ENCODE data around the gene SLC35A4. TPM values are rescaled to one million over a fixed set of nuclear protein-coding genes. Genes with fewer than 3 reads are reported as not detected.

SLC35A4 gene
- total RNA-seq, 6 donors from 2014 or later = 30.4 to 92.3 (median 56.7) TPM

- Histone ChIP-seq H3K4me3 (no peak overlapping the region), H3K9me3 (no peaks in the 10 kb centered on the region), H3K27ac (peak overlapping the region; percentile 79 to 97 (median 86)), H3K27me3 (no peaks in the 10 kb centered on the region), H3K4me1 (peaks cover 48 to 69% (median 51%) of the 10 kb centered on the region in 4 donors), H3K36me3 (peaks cover 2 to 32% (median 16%) of the 10 kb centered on the region in 4 donors)
- WGBS, 2 donors = 86 to 95% methylated on average over 4 of the region's 4 CpGs
- ATAC-seq (ENCODE audit: low FRiP score in 2 of 2) (no peak), DNase-seq (no peak)
- TF ChIP-seq EP300 (IDR thresholded peaks at IDR 0.05) (no peak), POLR2A (IDR thresholded peaks at IDR 0.05) (no peak), POLR2AphosphoS5 (IDR thresholded peaks at IDR 0.05) (no peak)
- TF ChIP-seq, protein P1, sequence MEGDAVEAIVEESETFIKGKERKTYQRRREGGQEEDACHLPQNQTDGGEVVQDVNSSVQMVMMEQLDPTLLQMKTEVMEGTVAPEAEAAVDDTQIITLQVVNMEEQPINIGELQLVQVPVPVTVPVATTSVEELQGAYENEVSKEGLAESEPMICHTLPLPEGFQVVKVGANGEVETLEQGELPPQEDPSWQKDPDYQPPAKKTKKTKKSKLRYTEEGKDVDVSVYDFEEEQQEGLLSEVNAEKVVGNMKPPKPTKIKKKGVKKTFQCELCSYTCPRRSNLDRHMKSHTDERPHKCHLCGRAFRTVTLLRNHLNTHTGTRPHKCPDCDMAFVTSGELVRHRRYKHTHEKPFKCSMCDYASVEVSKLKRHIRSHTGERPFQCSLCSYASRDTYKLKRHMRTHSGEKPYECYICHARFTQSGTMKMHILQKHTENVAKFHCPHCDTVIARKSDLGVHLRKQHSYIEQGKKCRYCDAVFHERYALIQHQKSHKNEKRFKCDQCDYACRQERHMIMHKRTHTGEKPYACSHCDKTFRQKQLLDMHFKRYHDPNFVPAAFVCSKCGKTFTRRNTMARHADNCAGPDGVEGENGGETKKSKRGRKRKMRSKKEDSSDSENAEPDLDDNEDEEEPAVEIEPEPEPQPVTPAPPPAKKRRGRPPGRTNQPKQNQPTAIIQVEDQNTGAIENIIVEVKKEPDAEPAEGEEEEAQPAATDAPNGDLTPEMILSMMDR (IDR thresholded peaks at IDR 0.05) = no peak
Observed at GRCh38 chr5:140570058-140570457, 5.4 kb downstream of the SLC35A4 start.

- H3K4me1 ChIP-seq = peaks cover 45 to 69% (median 48%) of the 10 kb centered on the region in 4 donors
- WGBS, 2 donors = 94 to 100% methylated on average over 1 of the region's 1 CpG
- peak overlapping the region; percentile 12 to 97 (median 86) for H3K27ac ChIP-seq
- no peak for ATAC-seq (ENCODE audit: low FRiP score in 2 of 2)
- peaks cover 2 to 32% (median 16%) of the 10 kb centered on the region in 4 donors for H3K36me3 ChIP-seq
- no peaks in the 10 kb centered on the region for H3K27me3 ChIP-seq
- no peak for DNase-seq
- no peak overlapping the region for H3K4me3 ChIP-seq
- no peak for TF ChIP-seq EP300 (IDR thresholded peaks at IDR 0.05)
- no peak for TF ChIP-seq POLR2AphosphoS5 (IDR thresholded peaks at IDR 0.05)
- TF ChIP-seq, protein P1 (IDR thresholded peaks at IDR 0.05) = no peak
- no peak for TF ChIP-seq POLR2A (IDR thresholded peaks at IDR 0.05)
- H3K9me3 ChIP-seq = no peaks in the 10 kb centered on the region
Observed at GRCh38 chr5:140570488-140570887, 5.9 kb downstream of the SLC35A4 start.

GRCh38 chr5:140571105-140571504 lies 6.5 kb downstream of the SLC35A4 start:
- peak in 1 of 2 donors; percentile 76 for DNase-seq
- Histone ChIP-seq H3K4me3 (no peak overlapping the region), H3K4me1 (peaks cover 41 to 64% (median 45%) of the 10 kb centered on the region in 4 donors), H3K9me3 (no peaks in the 10 kb centered on the region), H3K27ac (peak overlapping the region; percentile 12 to 97 (median 86)), H3K27me3 (no peaks in the 10 kb centered on the region), H3K36me3 (peaks cover 2 to 32% (median 16%) of the 10 kb centered on the region in 4 donors)
- TF ChIP-seq POLR2AphosphoS5 (IDR thresholded peaks at IDR 0.05) = peak in 1 of 2 donors; percentile 19
- no peak for TF ChIP-seq EP300 (IDR thresholded peaks at IDR 0.05)
- WGBS, 2 donors = 82 to 84% methylated on average over 5 of the region's 5 CpGs
- ATAC-seq (ENCODE audit: low FRiP score in 2 of 2) = peak in 1 of 2 donors; percentile 6

DNA sequence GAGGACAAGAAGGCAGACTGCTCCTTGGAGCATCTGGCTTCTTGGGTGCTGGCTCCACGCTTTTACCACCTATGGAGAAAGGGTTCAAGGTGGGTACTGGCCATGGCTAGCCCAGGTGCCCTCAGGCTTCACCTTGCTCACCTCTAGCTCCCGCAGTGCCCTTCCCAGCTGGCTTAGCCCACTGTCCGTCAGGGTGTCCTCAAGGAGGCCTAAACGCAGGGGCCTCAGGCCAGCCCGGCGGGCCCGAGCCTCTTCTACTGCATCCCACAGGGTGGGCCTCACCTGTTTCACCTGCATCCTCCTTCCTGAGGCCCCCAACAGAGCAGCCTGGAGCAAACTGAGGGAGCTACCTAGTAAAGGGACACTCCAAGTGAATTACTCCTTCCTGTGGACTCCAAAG lies 9.1 kb downstream of the SLC35A4 start:
- ATAC-seq (ENCODE audit: low FRiP score in 2 of 2) = no peak
- peak in 1 of 2 donors; percentile 73 for DNase-seq
- no peak overlapping the region for H3K4me3 ChIP-seq
- TF ChIP-seq POLR2AphosphoS5 (IDR thresholded peaks at IDR 0.05) = no peak
- TF ChIP-seq, protein P1 (IDR thresholded peaks at IDR 0.05) = no peak
- TF ChIP-seq EP300 (IDR thresholded peaks at IDR 0.05) = no peak
- no peak for TF ChIP-seq POLR2A (IDR thresholded peaks at IDR 0.05)
- WGBS, 2 donors = 95% methylated on average over 7 of the region's 7 CpGs
- peaks cover 26 to 45% (median 38%) of the 10 kb centered on the region in 4 donors for H3K4me1 ChIP-seq
- H3K27ac ChIP-seq = peak overlapping the region in 2 of 4 donors; percentile 59 to 68
- no peaks in the 10 kb centered on the region for H3K9me3 ChIP-seq
- peaks cover 0 to 8% (median under 1%) of the 10 kb centered on the region in 4 donors for H3K36me3 ChIP-seq
- no peaks in the 10 kb centered on the region for H3K27me3 ChIP-seq

GRCh38 chr5:140574165-140574564 lies 9.5 kb downstream of the SLC35A4 start:
- WGBS, 2 donors = 41 to 56% methylated on average over 3 of the region's 3 CpGs
- DNase-seq = no peak
- H3K4me3 ChIP-seq = no peak overlapping the region
- H3K9me3 ChIP-seq = no peaks in the 10 kb centered on the region
- peaks cover 22 to 40% (median 33%) of the 10 kb centered on the region in 4 donors for H3K4me1 ChIP-seq
- H3K27me3 ChIP-seq = no peaks in the 10 kb centered on the region
- TF ChIP-seq, protein P1 (IDR thresholded peaks at IDR 0.05) = no peak
- TF ChIP-seq POLR2AphosphoS5 (IDR thresholded peaks at IDR 0.05) = peak in 1 of 2 donors; percentile 8
- no peak for TF ChIP-seq EP300 (IDR thresholded peaks at IDR 0.05)
- TF ChIP-seq POLR2A (IDR thresholded peaks at IDR 0.05) = no peak
- ATAC-seq (ENCODE audit: low FRiP score in 2 of 2) = no peak
- H3K27ac ChIP-seq = peak overlapping the region in 2 of 4 donors; percentile 59 to 68
- H3K36me3 ChIP-seq = peaks cover 0 to 7% (median under 1%) of the 10 kb centered on the region in 4 donors
